HEK293 (cell line): ENCODE measurements around the gene STUB1.

Experiments
- BCL11A ChIP-seq: fragments of 450-650 bp; formaldehyde crosslinking; IDR thresholded peaks from 2 replicates; pipeline ENCODE4 v1.5.1; 2016; ENCODE audit warnings: low read depth, missing biosample characterization, missing genetic modification characterization
- KLF9 ChIP-seq: fragments of 450-650 bp; formaldehyde crosslinking; IDR thresholded peaks from 2 replicates; pipeline ENCODE4 v1.5.1; 2016; ENCODE audit warnings: missing biosample characterization, missing genetic modification characterization, low read depth
- MEIS1 ChIP-seq: sonication (generic); formaldehyde crosslinking; IDR thresholded peaks from 2 replicates; pipeline ENCODE4 v1.8.1; 2022; ENCODE audit warnings: missing genetic modification reagents, mild to moderate bottlenecking, borderline replicate concordance
- ZBTB17 ChIP-seq: fragments of 450-650 bp; formaldehyde crosslinking; IDR thresholded peaks from 2 replicates; pipeline ENCODE4 v1.5.1; 2016; ENCODE audit warnings: missing biosample characterization, missing genetic modification characterization
- ZNF146 ChIP-seq: fragments of 450-650 bp; formaldehyde crosslinking; IDR thresholded peaks from 2 replicates; pipeline ENCODE4 v1.5.1; 2016; ENCODE audit warnings: missing biosample characterization, missing genetic modification characterization
- ZNF433 ChIP-seq: fragments of 450-650 bp; formaldehyde crosslinking; IDR thresholded peaks from 2 replicates; pipeline ENCODE4 v1.5.1; 2016; ENCODE audit warnings: missing biosample characterization, missing genetic modification characterization, low read depth
- ZNF623 ChIP-seq: fragments of 450-650 bp; formaldehyde crosslinking; IDR thresholded peaks from 2 replicates; pipeline ENCODE4 v1.5.1; 2016; ENCODE audit warnings: missing biosample characterization, missing genetic modification characterization
- TF ChIP-seq, protein P1 (sequence below): fragments of 450-650 bp; formaldehyde crosslinking; IDR thresholded peaks from 2 replicates; pipeline ENCODE4 v1.5.1; 2017; ENCODE audit warnings: missing biosample characterization, missing genetic modification characterization
- TF ChIP-seq, protein P2 (sequence below): fragments of 450-650 bp; formaldehyde crosslinking; IDR thresholded peaks from 2 replicates; pipeline ENCODE4 v1.5.1; 2016; ENCODE audit warnings: missing biosample characterization, missing genetic modification characterization
- TF ChIP-seq, protein P3 (sequence below): fragments of 450-650 bp; formaldehyde crosslinking; IDR thresholded peaks from 2 replicates; pipeline ENCODE4 v1.5.1; 2016; ENCODE audit warnings: missing biosample characterization, missing genetic modification characterization

DNA sequence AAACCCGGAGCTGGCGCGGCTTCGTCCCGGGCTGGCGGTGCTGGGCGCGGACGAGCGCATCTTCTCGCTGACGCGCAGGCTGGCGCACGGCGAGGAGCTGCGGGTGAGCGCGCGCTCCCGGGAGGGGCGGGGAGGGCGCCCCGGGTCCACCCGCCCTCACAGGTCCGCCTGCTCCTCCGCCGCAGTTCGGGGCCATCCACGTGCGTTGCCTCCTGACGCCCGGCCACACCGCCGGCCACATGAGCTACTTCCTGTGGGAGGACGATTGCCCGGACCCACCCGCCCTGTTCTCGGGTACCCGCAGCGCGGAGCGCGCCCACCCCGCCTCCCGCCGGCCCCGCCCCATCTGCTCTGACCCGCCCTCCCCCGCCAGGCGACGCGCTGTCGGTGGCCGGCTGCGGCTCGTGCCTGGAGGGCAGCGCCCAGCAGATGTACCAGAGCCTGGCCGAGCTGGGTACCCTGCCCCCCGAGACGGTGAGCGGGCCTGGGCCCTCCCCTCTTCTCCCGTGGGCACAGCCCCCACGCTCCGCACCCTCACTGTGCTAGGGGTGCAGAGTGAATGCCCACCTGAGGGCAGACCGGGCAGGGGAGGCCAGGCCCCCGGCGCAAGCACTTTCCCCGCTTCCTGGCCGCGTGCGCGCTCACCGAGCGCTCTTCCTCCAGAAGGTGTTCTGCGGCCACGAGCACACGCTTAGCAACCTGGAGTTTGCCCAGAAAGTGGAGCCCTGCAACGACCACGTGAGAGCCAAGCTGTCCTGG is 48.1 kb downstream of the STUB1 start:
- TF ChIP-seq, protein P1, sequence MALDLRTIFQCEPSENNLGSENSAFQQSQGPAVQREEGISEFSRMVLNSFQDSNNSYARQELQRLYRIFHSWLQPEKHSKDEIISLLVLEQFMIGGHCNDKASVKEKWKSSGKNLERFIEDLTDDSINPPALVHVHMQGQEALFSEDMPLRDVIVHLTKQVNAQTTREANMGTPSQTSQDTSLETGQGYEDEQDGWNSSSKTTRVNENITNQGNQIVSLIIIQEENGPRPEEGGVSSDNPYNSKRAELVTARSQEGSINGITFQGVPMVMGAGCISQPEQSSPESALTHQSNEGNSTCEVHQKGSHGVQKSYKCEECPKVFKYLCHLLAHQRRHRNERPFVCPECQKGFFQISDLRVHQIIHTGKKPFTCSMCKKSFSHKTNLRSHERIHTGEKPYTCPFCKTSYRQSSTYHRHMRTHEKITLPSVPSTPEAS = no peak
- TF ChIP-seq ZNF146 (tag by site-specific recombination) (no peak), MEIS1 (CRISPR knock-in tag) (no peak), KLF9 (tag by site-specific recombination) (peak; percentile 80), ZNF623 (tag by site-specific recombination) (no peak), ZNF433 (tag by site-specific recombination) (no peak), ZBTB17 (peak; percentile 32; the same call in 1 of the 2 replicates), BCL11A (no peak)
- TF ChIP-seq, protein P2, sequence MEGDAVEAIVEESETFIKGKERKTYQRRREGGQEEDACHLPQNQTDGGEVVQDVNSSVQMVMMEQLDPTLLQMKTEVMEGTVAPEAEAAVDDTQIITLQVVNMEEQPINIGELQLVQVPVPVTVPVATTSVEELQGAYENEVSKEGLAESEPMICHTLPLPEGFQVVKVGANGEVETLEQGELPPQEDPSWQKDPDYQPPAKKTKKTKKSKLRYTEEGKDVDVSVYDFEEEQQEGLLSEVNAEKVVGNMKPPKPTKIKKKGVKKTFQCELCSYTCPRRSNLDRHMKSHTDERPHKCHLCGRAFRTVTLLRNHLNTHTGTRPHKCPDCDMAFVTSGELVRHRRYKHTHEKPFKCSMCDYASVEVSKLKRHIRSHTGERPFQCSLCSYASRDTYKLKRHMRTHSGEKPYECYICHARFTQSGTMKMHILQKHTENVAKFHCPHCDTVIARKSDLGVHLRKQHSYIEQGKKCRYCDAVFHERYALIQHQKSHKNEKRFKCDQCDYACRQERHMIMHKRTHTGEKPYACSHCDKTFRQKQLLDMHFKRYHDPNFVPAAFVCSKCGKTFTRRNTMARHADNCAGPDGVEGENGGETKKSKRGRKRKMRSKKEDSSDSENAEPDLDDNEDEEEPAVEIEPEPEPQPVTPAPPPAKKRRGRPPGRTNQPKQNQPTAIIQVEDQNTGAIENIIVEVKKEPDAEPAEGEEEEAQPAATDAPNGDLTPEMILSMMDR = no peak
- TF ChIP-seq, protein P3, sequence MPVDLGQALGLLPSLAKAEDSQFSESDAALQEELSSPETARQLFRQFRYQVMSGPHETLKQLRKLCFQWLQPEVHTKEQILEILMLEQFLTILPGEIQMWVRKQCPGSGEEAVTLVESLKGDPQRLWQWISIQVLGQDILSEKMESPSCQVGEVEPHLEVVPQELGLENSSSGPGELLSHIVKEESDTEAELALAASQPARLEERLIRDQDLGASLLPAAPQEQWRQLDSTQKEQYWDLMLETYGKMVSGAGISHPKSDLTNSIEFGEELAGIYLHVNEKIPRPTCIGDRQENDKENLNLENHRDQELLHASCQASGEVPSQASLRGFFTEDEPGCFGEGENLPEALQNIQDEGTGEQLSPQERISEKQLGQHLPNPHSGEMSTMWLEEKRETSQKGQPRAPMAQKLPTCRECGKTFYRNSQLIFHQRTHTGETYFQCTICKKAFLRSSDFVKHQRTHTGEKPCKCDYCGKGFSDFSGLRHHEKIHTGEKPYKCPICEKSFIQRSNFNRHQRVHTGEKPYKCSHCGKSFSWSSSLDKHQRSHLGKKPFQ = no peak
